Body of pancreas (tissue), 4 donors: Measurements from ENCODE around the gene CCDC136.

Experiments used
- CTCF ChIP-seq, 7 experiments: fragments of 450-650 bp in 4 of 7; fragments of 200-600 bp in 3 of 7; sonication (generic) in 3 of 7; IDR thresholded peaks; one replicate each; pipeline ENCODE4 v1.5.1; 2016 to 2019; ENCODE audit warnings: antibody characterized with exemption in 7 of 7
- POLR2A ChIP-seq, 3 donors: fragments of 450-650 bp; IDR thresholded peaks; one replicate each; pipeline ENCODE4 v1.6.1; 2016; ENCODE audit warnings: antibody characterized with exemption in 3 of 3, mild to moderate bottlenecking in 2 of 3

- TF ChIP-seq CTCF (IDR thresholded peaks at IDR 0.05) (no peak), POLR2A (IDR thresholded peaks at IDR 0.05) (no peak)
Measured at GRCh38 chr7:128871050-128871449, 79.3 kb downstream of the CCDC136 start.
